OCI-LY7 (cell line): ENCODE data around the gene OLFML3. TPM values are rescaled to one million over a fixed set of nuclear protein-coding genes. Genes with fewer than 3 reads are reported as not detected.

Experiments
- BruUV-seq: library from RNA; stranded (reverse); fragments of 400-500 nt; replicated peaks from 2 replicates; lab custom pipeline; 2021; lab: Mats Ljungman, UMichigan
- CTCF ChIA-PET: fragments of 300-600 bp; sonication (Branson Sonifier 250); formaldehyde crosslinking; loops from one replicate; lab custom pipeline; 2022; ENCODE audit warnings: antibody characterized with exemption; ENCODE audit not compliant: unreplicated experiment; lab: Charles Lee
- POLR2A ChIA-PET: fragments of 300-600 bp; sonication (Branson Sonifier 250); formaldehyde crosslinking; loops from one replicate; lab custom pipeline; 2022; ENCODE audit warnings: antibody characterized with exemption; lab: Charles Lee
- DNase-seq: peaks from one replicate; pipeline ENCODE4 v3.0.0-alpha.2; 2015; ENCODE audit warnings: low spot score
- H2AFZ ChIP-seq: fragments of 200-600 bp; sonication (generic), shearing (Covaris generic); 2 replicates; pipeline ENCODE4 v1.6.1; 2014; ENCODE audit warnings: mild to moderate bottlenecking, antibody characterized with exemption, low read length, moderate library complexity
- H3K27ac ChIP-seq: fragments of 200-600 bp; sonication (generic); 2 replicates; pipeline ENCODE4 v1.5.1; 2014; ENCODE audit warnings: mixed run types, low read depth, mild to moderate bottlenecking, moderate library complexity, low read length, inconsistent platforms; ENCODE audit not compliant: poor library complexity, severe bottlenecking
- H3K36me3 ChIP-seq: fragments of 200-600 bp; sonication (generic); 2 replicates; pipeline ENCODE4 v1.6.1; 2014; ENCODE audit warnings: mild to moderate bottlenecking, antibody characterized with exemption, low read length, moderate library complexity, mixed read lengths; ENCODE audit not compliant: insufficient read depth
- H3K4me1 ChIP-seq: fragments of 200-600 bp; sonication (generic); 2 replicates; pipeline ENCODE4 v1.5.1; 2014; ENCODE audit warnings: mild to moderate bottlenecking, low read length; ENCODE audit not compliant: insufficient read depth, poor library complexity, severe bottlenecking
- H3K4me2 ChIP-seq: fragments of 200-600 bp; sonication (generic); 2 replicates; pipeline ENCODE4 v1.6.1; 2014; ENCODE audit warnings: mild to moderate bottlenecking, low read length
- H3K4me3 ChIP-seq: fragments of 200-600 bp; sonication (generic); 2 replicates; pipeline ENCODE4 v1.5.1; 2014; ENCODE audit warnings: mild to moderate bottlenecking, low read depth, low read length; ENCODE audit not compliant: poor library complexity, severe bottlenecking
- H3K79me2 ChIP-seq: fragments of 200-600 bp; sonication (generic); 2 replicates; pipeline ENCODE4 v1.6.1; 2016; ENCODE audit warnings: low read depth, mild to moderate bottlenecking, low read length, moderate library complexity, mixed read lengths; ENCODE audit not compliant: insufficient read depth
- H3K9me2 ChIP-seq: fragments of 200-600 bp; sonication (generic); 2 replicates; pipeline ENCODE4 v1.6.1; 2016; ENCODE audit warnings: mild to moderate bottlenecking, low read length, mixed read lengths; ENCODE audit not compliant: insufficient read depth
- H3K9me3 ChIP-seq: fragments of 200-600 bp; sonication (generic); 2 replicates; pipeline ENCODE4 v1.6.1; 2014; ENCODE audit warnings: mild to moderate bottlenecking, mixed run types, low read length, mixed read lengths
- H4K20me1 ChIP-seq: fragments of 200-600 bp; sonication (generic); 2 replicates; pipeline ENCODE4 v1.6.1; 2014; ENCODE audit warnings: mild to moderate bottlenecking, antibody characterized with exemption, low read length, moderate library complexity, mixed read lengths; ENCODE audit not compliant: insufficient read depth
- CTCF ChIP-seq: fragments of 200-600 bp; sonication (generic); conservative IDR thresholded peaks from 2 replicates; pipeline ENCODE4 v1.5.1; 2014; ENCODE audit warnings: mild to moderate bottlenecking, antibody characterized with exemption, low read length, moderate library complexity, mixed read lengths
- EZH2phosphoT487 ChIP-seq: fragments of 200-600 bp; sonication (generic); IDR thresholded peaks from 2 replicates; pipeline ENCODE4 v1.6.1; 2018; ENCODE audit warnings: low read depth, borderline replicate concordance, mild to moderate bottlenecking, mixed run types, antibody characterized with exemption, low read length, moderate library complexity, mixed read lengths
- intact Hi-C: fragments of 100-400 bp; cut with micrococcal nuclease; formaldehyde crosslinking; loops from one replicate; pipeline ENCODE4 v1.10.0; 2022; ENCODE audit not compliant: unreplicated experiment
- total RNA-seq, 2 experiments: library from RNA; depleted of rRNA in 1 of 2; stranded (reverse); fragments of >200 nt in 1 of 2; shearing (Covaris generic) in 1 of 2; gene quantifications; 2 replicates each; pipeline ENCODE4 v1.2.3, GENCODE V29; 2014 to 2022

Gene OLFML3
- total RNA-seq, 2 experiments from 2014 or later = 0.34 to 0.44 TPM

GRCh38 chr1:113940365-113941244 lies 38.7 kb upstream of the OLFML3 start:
- POLR2A ChIA-PET = interaction anchor here (0.6 to 5.2 kb wide), 5 partner anchors 9 to 361 kb away, joined by 3 to 43 read pairs (median 4); partner anchors contain the start of gene HIPK1
- intact Hi-C loops = loop anchor here (1.0 to 10.0 kb wide), 3 partner anchors 10 to 986 kb away; partner anchors contain the start of genes CSDE1 and SLC16A1
- peak; percentile 55 for DNase-seq
- no peaks in the 10 kb centered on the region for H3K9me2 ChIP-seq
- H3K4me2 ChIP-seq = peak overlapping the region; percentile 53
- peaks cover 96% of the 10 kb centered on the region for H3K79me2 ChIP-seq
- peaks cover 44% of the 10 kb centered on the region for H3K36me3 ChIP-seq
- peaks cover 19% of the 10 kb centered on the region; the same call in 1 of the 2 replicates for H3K9me3 ChIP-seq
- peak overlapping the region; percentile 26 for H3K4me3 ChIP-seq
- H3K27ac ChIP-seq = peak overlapping the region; percentile 74
- CTCF ChIA-PET = no interaction called here
- peaks cover 82% of the 10 kb centered on the region for H3K4me1 ChIP-seq
- BruUV-seq = TSS peak; percentile 16
- TF ChIP-seq CTCF (no peak), EZH2phosphoT487 (no peak)
- no peak overlapping the region for H2AFZ ChIP-seq
- H4K20me1 ChIP-seq = peaks cover 8% of the 10 kb centered on the region; the same call in 1 of the 2 replicates

DNA sequence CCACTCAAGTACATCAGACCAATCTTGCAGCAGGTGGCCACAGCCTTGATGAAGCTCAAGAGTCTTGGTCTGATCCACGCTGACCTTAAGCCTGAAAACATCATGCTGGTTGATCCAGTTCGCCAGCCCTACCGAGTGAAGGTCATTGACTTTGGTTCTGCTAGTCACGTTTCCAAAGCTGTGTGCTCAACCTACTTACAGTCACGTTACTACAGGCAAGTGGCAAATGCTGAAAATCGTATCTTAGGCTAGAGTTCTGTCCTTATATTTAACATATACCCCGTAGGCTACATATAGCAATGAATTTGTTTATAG lies 38.1 kb upstream of the OLFML3 start:
- intact Hi-C loops = loop anchor here (10.0 kb wide), 2 partner anchors 814 to 986 kb away; partner anchors contain the start of genes CSDE1 and SLC16A1
- CTCF ChIA-PET = no interaction called here
- no TSS peak for BruUV-seq
- no peaks in the 10 kb centered on the region for H3K9me2 ChIP-seq
- H3K4me2 ChIP-seq = peak overlapping the region; percentile 53
- no peak overlapping the region for H2AFZ ChIP-seq
- H3K9me3 ChIP-seq = peaks cover 21% of the 10 kb centered on the region; the same call in 1 of the 2 replicates
- peak; percentile 20 for DNase-seq
- TF ChIP-seq EZH2phosphoT487 (no peak), CTCF (no peak)
- H3K79me2 ChIP-seq = peaks cover 96% of the 10 kb centered on the region
- H3K4me1 ChIP-seq = peaks cover 82% of the 10 kb centered on the region
- H3K27ac ChIP-seq = peak overlapping the region; percentile 74
- POLR2A ChIA-PET = interaction anchor here (0.6 to 5.2 kb wide), 5 partner anchors 8 to 362 kb away, joined by 3 to 43 read pairs (median 4); partner anchors contain the start of gene HIPK1
- H3K4me3 ChIP-seq = peak overlapping the region; percentile 26
- peaks cover 44% of the 10 kb centered on the region for H3K36me3 ChIP-seq
- H4K20me1 ChIP-seq = peaks cover 2% of the 10 kb centered on the region; the same call in 1 of the 2 replicates
